B cell (primary cell): Measurements from ENCODE around the gene FBXO11. TPM values are rescaled to one million over a fixed set of nuclear protein-coding genes. Genes with fewer than 3 reads are reported as not detected.

Experiments used
- ATAC-seq: fragments of 200-7000 bp; cut with Tn5 transposase; one replicate; pipeline ENCODE4 v1.10.0; 2021; ENCODE audit warnings: low read depth, mild to moderate bottlenecking, moderate number of reproducible peaks, moderate library complexity
- CTCF ChIA-PET: fragments of 350-600 bp; sonication (Branson Sonifier 250); formaldehyde crosslinking; loops from one replicate; lab custom pipeline; 2021; ENCODE audit warnings: antibody characterized with exemption, inconsistent platforms; lab: Charles Lee
- POLR2A ChIA-PET: fragments of 350-600 bp; sonication (Branson Sonifier 250); formaldehyde crosslinking; loops from one replicate; lab custom pipeline; 2021; ENCODE audit warnings: antibody characterized with exemption; lab: Charles Lee
- DNase-seq: peaks from one replicate; pipeline ENCODE4 v3.0.0; 2013
- H2AFZ ChIP-seq: 2 replicates; pipeline ENCODE4 v1.6.1; 2012; ENCODE audit warnings: mild to moderate bottlenecking, low read depth, low read length; ENCODE audit not compliant: insufficient read depth, poor library complexity, severe bottlenecking
- H3K27ac ChIP-seq, 2 donors: 1 replicate in 1 of 2; 2 replicates in 1 of 2; pipeline ENCODE4 v1.5.1; 2012 to 2013; ENCODE audit warnings: low read length in 2 of 2, mild to moderate bottlenecking in 2 of 2, moderate library complexity in 1 of 2
- H3K27me3 ChIP-seq, 4 experiments: fragments of 200-600 bp in 1 of 4; sonication (generic) in 1 of 4; replicated peaks in 1 of 4; 1 replicate in 2 of 4; 2 replicates in 2 of 4; pipeline versions ENCODE4 v1.6.1 to v1.7.0; 2013 to 2016; ENCODE audit warnings: low read length in 3 of 4, mild to moderate bottlenecking in 2 of 4, mixed read lengths in 1 of 4, moderate library complexity in 1 of 4; ENCODE audit not compliant: insufficient read depth in 4 of 4, control insufficient read depth in 3 of 4; ENCODE audit errors: control extremely low read depth in 1 of 4
- H3K36me3 ChIP-seq, 2 experiments: replicated peaks in 1 of 2; 1 replicate in 1 of 2; 2 replicates in 1 of 2; pipeline versions ENCODE4 v1.6.1 to v1.7.1; 2013; ENCODE audit warnings: low read length in 1 of 2; ENCODE audit not compliant: insufficient read depth in 2 of 2, control insufficient read depth in 1 of 2; ENCODE audit errors: control extremely low read depth in 1 of 2, extremely low read depth in 1 of 2
- H3K4me1 ChIP-seq, 2 donors: fragments of 200-600 bp in 1 of 2; sonication (generic) in 1 of 2; 1 replicate in 1 of 2; 2 replicates in 1 of 2; pipeline versions ENCODE4 v1.5.1 to v1.6.1; 2013 to 2017; ENCODE audit warnings: low read length in 2 of 2; ENCODE audit not compliant: control insufficient read depth in 2 of 2, insufficient read depth in 2 of 2
- H3K4me2 ChIP-seq: replicated peaks from 2 replicates; pipeline ENCODE3; 2012; ENCODE audit warnings: mild to moderate bottlenecking, low read depth, low read length; ENCODE audit not compliant: poor library complexity, severe bottlenecking
- H3K4me3 ChIP-seq, 5 experiments: fragments of 200-600 bp in 1 of 5; sonication (generic) in 1 of 5; 1 replicate in 3 of 5; 2 replicates in 2 of 5; pipeline versions ENCODE4 v1.5.1 to v1.7.0; 2011 to 2016; ENCODE audit warnings: low read length in 4 of 5, mild to moderate bottlenecking in 4 of 5, low read depth in 2 of 5, control low read depth in 1 of 5, moderate library complexity in 1 of 5; ENCODE audit not compliant: insufficient read depth in 1 of 5; ENCODE audit errors: control extremely low read depth in 1 of 5, extremely low read depth in 1 of 5
- H3K79me2 ChIP-seq: fragments of 200-600 bp; sonication (generic); one replicate; pipeline ENCODE4 v1.6.0; 2016; ENCODE audit warnings: low read length; ENCODE audit not compliant: control insufficient read depth, insufficient read depth
- H3K9ac ChIP-seq: fragments of 200-600 bp; sonication (generic); 2 replicates; pipeline ENCODE4 v1.6.1; 2017; ENCODE audit warnings: mild to moderate bottlenecking, low read length, moderate library complexity
- H3K9me3 ChIP-seq, 3 donors: one replicate each; pipeline versions ENCODE4 v1.6.1 to v1.7.1; 2013; ENCODE audit warnings: low read length in 2 of 3; ENCODE audit not compliant: control insufficient read depth in 2 of 3, insufficient read depth in 1 of 3; ENCODE audit errors: control extremely low read depth in 1 of 3
- H4K20me1 ChIP-seq: 2 replicates; pipeline ENCODE4 v1.6.0; 2012; ENCODE audit warnings: mild to moderate bottlenecking, low read length; ENCODE audit not compliant: insufficient read depth, control insufficient read depth, poor library complexity, severe bottlenecking
- H3K27ac Mint-ChIP-seq: one replicate; pipeline ENCODE4 v1.8.0; 2021; ENCODE audit warnings: mixed read lengths
- H3K27me3 Mint-ChIP-seq: one replicate; pipeline ENCODE4 v1.8.0; 2021; ENCODE audit warnings: mixed read lengths
- H3K4me1 Mint-ChIP-seq: one replicate; pipeline ENCODE4 v1.8.0; 2021; ENCODE audit warnings: mixed read lengths
- H3K4me3 Mint-ChIP-seq: one replicate; pipeline ENCODE4 v1.8.0; 2021; ENCODE audit warnings: mixed read lengths
- H3K9me3 Mint-ChIP-seq: one replicate; pipeline ENCODE4 v1.8.0; 2022; ENCODE audit warnings: mixed read lengths; ENCODE audit not compliant: insufficient read depth
- EZH2 ChIP-seq: IDR thresholded peaks from 2 replicates; pipeline ENCODE4 v1.6.1; 2012; ENCODE audit warnings: borderline replicate concordance, low read depth, mild to moderate bottlenecking, moderate library complexity, low read length; ENCODE audit not compliant: insufficient read depth, poor library complexity, severe bottlenecking
- WGBS: methylation state at CpG from one replicate; pipeline ENCODE4 v1.1.5; 2013; ENCODE audit warnings: missing lambda C conversion rate; ENCODE audit not compliant: insufficient coverage; 5-methylcytosine and 5-hydroxymethylcytosine counted together
- intact Hi-C: fragments of 100-400 bp; cut with micrococcal nuclease; formaldehyde crosslinking; loops from one replicate; pipeline ENCODE4 v1.10.0; 2022
- polyA plus RNA-seq: library from polyadenylated mRNA; depleted of rRNA; stranded (reverse); fragments of >200 nt; gene quantifications from 2 replicates; pipeline ENCODE4 v1.2.3, GENCODE V29; 2012
- total RNA-seq, 2 donors: library from RNA; stranded (reverse); fragments of 120-200 nt in 1 of 2; gene quantifications; 1 replicate in 1 of 2; 2 replicates in 1 of 2; pipeline versions ENCODE4 v1.2.3 to v1.2.4, GENCODE V29; 2013 to 2022
- TF ChIP-seq, protein P1 (sequence below): fragments of 200-600 bp; IDR thresholded peaks from one replicate; pipeline ENCODE4 v1.8.0; 2022; ENCODE audit warnings: antibody characterized with exemption, mild to moderate bottlenecking

The FBXO11 gene
- total and polyA plus RNA-seq, 2 donors (not counting 1 experiment from before 2014, with no cell fraction given), result 42.6 to 107 TPM

GRCh38 chr2:47796090-47796697 lies 110.1 kb downstream of the FBXO11 start:
- H3K27ac ChIP-seq, result no peak overlapping the region
- H3K4me2 ChIP-seq, result no peak overlapping the region
- Mint-ChIP-seq H3K4me3 (no peak overlapping the region), H3K9me3 (no peaks in the 10 kb centered on the region), H3K27ac (no peak overlapping the region), H3K4me1 (no peaks in the 10 kb centered on the region), H3K27me3 (no peaks in the 10 kb centered on the region)
- H3K9ac ChIP-seq, result no peak overlapping the region
- CTCF ChIA-PET, result no interaction called here
- TF ChIP-seq, protein P1, sequence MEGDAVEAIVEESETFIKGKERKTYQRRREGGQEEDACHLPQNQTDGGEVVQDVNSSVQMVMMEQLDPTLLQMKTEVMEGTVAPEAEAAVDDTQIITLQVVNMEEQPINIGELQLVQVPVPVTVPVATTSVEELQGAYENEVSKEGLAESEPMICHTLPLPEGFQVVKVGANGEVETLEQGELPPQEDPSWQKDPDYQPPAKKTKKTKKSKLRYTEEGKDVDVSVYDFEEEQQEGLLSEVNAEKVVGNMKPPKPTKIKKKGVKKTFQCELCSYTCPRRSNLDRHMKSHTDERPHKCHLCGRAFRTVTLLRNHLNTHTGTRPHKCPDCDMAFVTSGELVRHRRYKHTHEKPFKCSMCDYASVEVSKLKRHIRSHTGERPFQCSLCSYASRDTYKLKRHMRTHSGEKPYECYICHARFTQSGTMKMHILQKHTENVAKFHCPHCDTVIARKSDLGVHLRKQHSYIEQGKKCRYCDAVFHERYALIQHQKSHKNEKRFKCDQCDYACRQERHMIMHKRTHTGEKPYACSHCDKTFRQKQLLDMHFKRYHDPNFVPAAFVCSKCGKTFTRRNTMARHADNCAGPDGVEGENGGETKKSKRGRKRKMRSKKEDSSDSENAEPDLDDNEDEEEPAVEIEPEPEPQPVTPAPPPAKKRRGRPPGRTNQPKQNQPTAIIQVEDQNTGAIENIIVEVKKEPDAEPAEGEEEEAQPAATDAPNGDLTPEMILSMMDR, result no peak
- TF ChIP-seq EZH2, result no peak
- DNase-seq (no peak), ATAC-seq (no peak)
- H2AFZ ChIP-seq, result no peak overlapping the region
- peaks cover 49% of the 10 kb centered on the region for H3K79me2 ChIP-seq
- H3K4me3 ChIP-seq, result no peak overlapping the region
- no peaks in the 10 kb centered on the region for H3K9me3 ChIP-seq
- no peaks in the 10 kb centered on the region for H3K27me3 ChIP-seq
- intact Hi-C loops, result no loop called here
- peaks cover 4 to 68% of the 10 kb centered on the region in 2 experiments for H3K36me3 ChIP-seq
- peaks cover 17% of the 10 kb centered on the region for H4K20me1 ChIP-seq
- H3K4me1 ChIP-seq, result no peaks in the 10 kb centered on the region
- POLR2A ChIA-PET, result no interaction called here
- no CpG with 5 or more reads among the region's 2 CpGs for WGBS

GRCh38 chr2:47785986-47786385 lies 120.3 kb downstream of the FBXO11 start:
- intact Hi-C loops, result loop anchor here (10.0 kb wide), 1 partner anchor 871 kb away; the partner anchor contains the start of gene MCFD2
- H3K4me3 Mint-ChIP-seq, result peak overlapping the region; percentile 44
- H3K4me3 ChIP-seq, result no peak overlapping the region
- TF ChIP-seq, protein P1, result no peak
- TF ChIP-seq EZH2, result no peak
- no peaks in the 10 kb centered on the region for H3K27me3 ChIP-seq
- H3K9me3 ChIP-seq, result peaks cover 0 to 11% (median 0%) of the 10 kb centered on the region in 3 donors
- H2AFZ ChIP-seq, result no peak overlapping the region
- POLR2A ChIA-PET, result no interaction called here
- peaks cover 52% of the 10 kb centered on the region for H4K20me1 ChIP-seq
- H3K27ac Mint-ChIP-seq, result peak overlapping the region; percentile 4
- no peaks in the 10 kb centered on the region for H3K36me3 ChIP-seq
- H3K9ac ChIP-seq, result no peak overlapping the region
- no peaks in the 10 kb centered on the region for H3K27me3 Mint-ChIP-seq
- H3K79me2 ChIP-seq, result peaks cover 67% of the 10 kb centered on the region
- H3K4me1 ChIP-seq, result peaks cover 14 to 26% of the 10 kb centered on the region in 2 donors
- WGBS, result 40% methylated on average over 5 of the region's 7 CpGs
- CTCF ChIA-PET, result interaction anchor here (1.0 kb wide), 1 partner anchor 18 kb away, joined by 5 read pairs; no protein-coding TSS in a partner anchor
- no peaks in the 10 kb centered on the region for H3K9me3 Mint-ChIP-seq
- ATAC-seq (no peak), DNase-seq (no peak)
- no peak overlapping the region for H3K4me2 ChIP-seq
- H3K27ac ChIP-seq, result no peak overlapping the region
- peaks cover 21% of the 10 kb centered on the region for H3K4me1 Mint-ChIP-seq
